Activated naive CD4-positive, alpha-beta T cell treated with anti-CD3 and anti-CD28 coated beads, Interleukin-2, amount 10 ng/mL, durations not matched to agents 7 days and 5 days (primary cell): ENCODE measurements around the gene COL6A1.

Experiments used
- CTCF ChIA-PET: fragments of 350-600 bp; sonication (Branson Sonifier 250); formaldehyde crosslinking; loops from one replicate; lab custom pipeline; 2021; ENCODE audit warnings: antibody characterized with exemption; lab: Charles Lee
- DNase-seq: peaks from one replicate; pipeline ENCODE4 v3.0.0-alpha.2; 2020
- H3K27ac Mint-ChIP-seq: one replicate; pipeline ENCODE4 v1.8.0; 2021; ENCODE audit warnings: mild to moderate bottlenecking, moderate library complexity, mixed read lengths
- H3K27me3 Mint-ChIP-seq: one replicate; pipeline ENCODE4 v1.8.0; 2021; ENCODE audit warnings: mild to moderate bottlenecking, mixed read lengths
- H3K36me3 Mint-ChIP-seq: one replicate; pipeline ENCODE4 v1.8.0; 2021; ENCODE audit warnings: mixed read lengths
- H3K4me1 Mint-ChIP-seq: one replicate; pipeline ENCODE4 v1.8.0; 2021; ENCODE audit warnings: mixed read lengths
- H3K4me3 Mint-ChIP-seq: one replicate; pipeline ENCODE4 v1.8.0; 2021; ENCODE audit warnings: mild to moderate bottlenecking, moderate library complexity, mixed read lengths
- H3K9me3 Mint-ChIP-seq: one replicate; pipeline ENCODE4 v1.8.0; 2021; ENCODE audit warnings: mixed read lengths

COL6A1 gene

GRCh38 chr21:45979141-45979631 lies 2.4 kb upstream of the COL6A1 start:
- Mint-ChIP-seq H3K27me3 (peaks cover 64% of the 10 kb centered on the region), H3K9me3 (no peaks in the 10 kb centered on the region), H3K27ac (no peak overlapping the region), H3K36me3 (no peaks in the 10 kb centered on the region), H3K4me1 (peaks cover 12% of the 10 kb centered on the region), H3K4me3 (no peak overlapping the region)
- CTCF ChIA-PET: no interaction called here
- no peak for DNase-seq

- peaks cover 12% of the 10 kb centered on the region for H3K4me1 Mint-ChIP-seq
- peaks cover 64% of the 10 kb centered on the region for H3K27me3 Mint-ChIP-seq
- no peak for DNase-seq
- no peak overlapping the region for H3K4me3 Mint-ChIP-seq
- H3K36me3 Mint-ChIP-seq: no peaks in the 10 kb centered on the region
- CTCF ChIA-PET: interaction anchor here (0.8 kb wide), 1 partner anchor 21 kb away, joined by 3 read pairs; no protein-coding TSS in a partner anchor
- no peaks in the 10 kb centered on the region for H3K9me3 Mint-ChIP-seq
- H3K27ac Mint-ChIP-seq: no peak overlapping the region
Observed at GRCh38 chr21:45979651-45980050, 1.9 kb upstream of the COL6A1 start.

DNA sequence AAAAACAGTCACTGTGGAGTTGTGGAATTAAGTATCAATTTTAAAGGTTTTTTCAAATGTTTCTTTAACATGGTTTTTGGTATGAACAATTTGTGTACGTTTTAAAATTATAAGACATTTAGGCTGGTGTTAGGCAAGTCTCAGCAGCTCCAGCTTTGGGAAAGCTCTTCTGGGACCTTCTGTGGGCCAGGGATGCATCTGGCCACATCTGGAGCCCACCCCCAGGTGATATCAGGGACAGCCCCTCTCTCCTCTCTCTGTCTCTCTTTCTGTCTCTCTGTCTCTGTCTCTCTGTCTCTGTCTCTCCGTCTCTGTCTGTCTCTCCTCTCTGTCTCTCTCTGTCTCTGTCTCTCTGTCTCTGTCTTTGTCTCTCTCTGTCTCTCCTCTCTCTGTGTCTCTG lies 1.3 kb upstream of the COL6A1 start:
- Mint-ChIP-seq H3K4me3 (no peak overlapping the region), H3K36me3 (no peaks in the 10 kb centered on the region), H3K9me3 (no peaks in the 10 kb centered on the region), H3K27ac (no peak overlapping the region), H3K27me3 (peaks cover 64% of the 10 kb centered on the region), H3K4me1 (peaks cover 12% of the 10 kb centered on the region)
- DNase-seq: no peak
- CTCF ChIA-PET: interaction anchor here (0.8 kb wide), 1 partner anchor 21 kb away, joined by 3 read pairs; no protein-coding TSS in a partner anchor

DNA sequence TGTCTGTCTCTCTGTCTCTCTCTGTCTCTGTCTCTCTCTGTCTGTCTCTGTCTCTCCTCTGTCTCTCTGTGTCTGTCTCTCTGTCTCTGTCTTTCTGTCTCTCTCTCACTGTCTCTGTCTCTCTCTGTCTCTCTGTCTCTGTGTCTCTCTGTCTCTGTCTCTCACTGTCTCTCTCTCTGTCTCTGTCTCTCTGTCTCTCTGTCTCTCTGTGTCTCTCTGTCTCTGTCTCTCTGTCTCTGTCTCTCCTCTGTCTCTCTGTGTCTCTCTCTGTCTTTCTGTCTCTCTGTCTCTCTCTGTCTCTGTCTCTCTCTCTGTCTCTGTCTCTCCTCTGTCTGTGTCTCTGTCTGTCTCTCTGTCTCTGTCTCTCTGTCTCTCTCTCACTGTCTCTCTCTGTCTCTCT lies 873 bp upstream of the COL6A1 start:
- peaks cover 8% of the 10 kb centered on the region for H3K4me1 Mint-ChIP-seq
- H3K36me3 Mint-ChIP-seq: no peaks in the 10 kb centered on the region
- H3K4me3 Mint-ChIP-seq: no peak overlapping the region

GRCh38 chr21:45982092-45982757 lies 655 bp downstream of the COL6A1 start:
- Mint-ChIP-seq H3K36me3 (no peaks in the 10 kb centered on the region), H3K27ac (no peak overlapping the region), H3K9me3 (no peaks in the 10 kb centered on the region), H3K4me3 (no peak overlapping the region), H3K27me3 (peaks cover 46% of the 10 kb centered on the region), H3K4me1 (peaks cover 8% of the 10 kb centered on the region)
- peak; percentile 19 for DNase-seq
- CTCF ChIA-PET: interaction anchor here (0.9 kb wide), 1 partner anchor 9 kb away, joined by 4 read pairs; no protein-coding TSS in a partner anchor

More for the DNA sequence above, 873 bp upstream of the COL6A1 start:
- CTCF ChIA-PET: no interaction called here
- Mint-ChIP-seq H3K9me3 (no peaks in the 10 kb centered on the region), H3K27me3 (peaks cover 61% of the 10 kb centered on the region), H3K27ac (no peak overlapping the region)
- no peak for DNase-seq

DNA sequence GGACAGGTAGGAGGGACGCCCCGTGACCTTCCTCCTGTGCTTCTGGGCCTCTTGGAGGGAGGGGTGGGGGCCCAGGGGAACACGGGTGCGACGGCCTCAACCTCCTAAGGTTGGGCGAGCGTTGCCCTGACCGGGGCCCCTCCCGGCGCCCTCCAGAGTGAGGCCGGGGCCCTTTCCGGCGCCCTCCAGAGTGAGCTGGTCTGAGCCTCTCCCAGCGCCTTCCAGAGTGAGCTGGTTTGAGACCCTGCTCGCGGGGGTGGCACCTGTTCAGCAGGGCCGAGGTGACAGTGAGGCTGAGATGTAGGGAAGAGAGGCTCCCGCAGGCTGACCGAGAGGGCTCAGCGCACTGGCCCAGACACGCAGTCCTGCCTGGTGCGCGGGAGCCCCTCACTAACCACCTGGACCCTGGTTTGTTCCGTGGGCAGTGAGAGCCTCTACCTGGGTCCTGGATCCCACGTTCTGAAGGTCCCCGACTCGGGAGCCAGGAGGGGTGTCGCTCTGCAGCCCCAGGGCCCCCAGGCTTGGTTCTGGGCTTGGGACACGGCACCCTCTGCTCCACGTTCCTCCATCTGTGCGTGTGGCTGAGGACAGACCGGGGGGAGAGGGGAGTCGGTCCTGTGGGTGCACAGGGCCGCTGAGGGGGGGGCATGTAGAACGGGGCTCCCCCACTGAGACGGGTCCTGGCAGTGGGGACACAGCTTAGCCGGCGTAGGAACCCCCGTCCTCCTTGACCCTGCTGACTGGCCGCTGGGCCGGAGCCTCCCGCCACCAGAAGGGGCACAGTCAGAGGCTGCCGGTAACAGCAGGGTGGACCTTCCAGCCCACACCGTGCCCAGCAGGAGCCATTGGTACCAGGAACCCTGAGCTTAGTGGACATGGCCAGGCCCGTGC lies 1.4 kb downstream of the COL6A1 start:
- CTCF ChIA-PET: interaction anchor here (0.9 kb wide), 1 partner anchor 9 kb away, joined by 4 read pairs; no protein-coding TSS in a partner anchor
- H3K9me3 Mint-ChIP-seq: no peaks in the 10 kb centered on the region
- no peak overlapping the region for H3K4me3 Mint-ChIP-seq
- no peak overlapping the region for H3K27ac Mint-ChIP-seq
- H3K4me1 Mint-ChIP-seq: peaks cover 8% of the 10 kb centered on the region
- H3K36me3 Mint-ChIP-seq: no peaks in the 10 kb centered on the region
- DNase-seq: peak; percentile 20
- peaks cover 42% of the 10 kb centered on the region for H3K27me3 Mint-ChIP-seq

DNA sequence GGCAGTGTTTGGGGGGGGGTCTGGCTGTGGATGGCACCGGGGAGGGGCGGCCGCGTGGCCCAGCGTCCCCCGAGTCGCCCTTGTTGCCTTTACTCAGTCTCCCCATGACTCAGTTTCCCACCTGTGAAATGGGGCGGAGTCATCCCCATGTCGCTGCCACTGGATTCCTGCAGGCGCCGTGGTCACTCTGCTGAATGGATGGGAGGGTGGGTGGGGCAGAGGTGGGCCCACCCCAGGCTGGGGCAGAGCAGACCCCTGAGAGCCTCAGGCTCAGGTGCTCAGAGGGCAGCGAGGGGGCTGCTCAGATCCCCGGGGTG lies 2.0 kb downstream of the COL6A1 start:
- H3K9me3 Mint-ChIP-seq: no peaks in the 10 kb centered on the region
- H3K4me1 Mint-ChIP-seq: peaks cover 4% of the 10 kb centered on the region
- no peaks in the 10 kb centered on the region for H3K36me3 Mint-ChIP-seq
- CTCF ChIA-PET: no interaction called here
- H3K4me3 Mint-ChIP-seq: no peak overlapping the region
- H3K27me3 Mint-ChIP-seq: peaks cover 36% of the 10 kb centered on the region
- DNase-seq: peak; percentile 18
- H3K27ac Mint-ChIP-seq: no peak overlapping the region

DNA sequence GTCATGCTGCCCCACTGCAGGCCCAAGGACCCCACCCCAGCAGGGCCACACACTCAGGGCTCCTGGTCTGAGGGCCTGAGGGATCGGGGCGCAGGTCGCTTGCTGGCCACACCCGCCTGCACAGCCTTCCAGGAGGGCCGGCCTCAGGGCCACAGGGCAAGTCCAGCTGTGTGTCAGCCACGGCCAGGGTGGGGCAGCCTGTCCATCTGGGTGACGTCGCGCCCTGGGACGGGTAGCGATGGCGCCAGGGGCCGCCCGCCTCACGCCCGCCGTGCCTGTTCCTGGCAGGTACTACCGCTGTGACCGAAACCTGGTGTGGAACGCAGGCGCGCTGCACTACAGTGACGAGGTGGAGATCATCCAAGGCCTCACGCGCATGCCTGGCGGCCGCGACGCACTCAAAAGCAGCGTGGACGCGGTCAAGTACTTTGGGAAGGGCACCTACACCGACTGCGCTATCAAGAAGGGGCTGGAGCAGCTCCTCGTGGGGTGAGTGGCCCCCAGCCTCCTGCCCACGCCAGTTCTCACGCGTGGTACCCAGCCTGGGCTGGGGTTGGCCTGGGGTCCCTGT lies 2.5 kb downstream of the COL6A1 start:
- Mint-ChIP-seq H3K36me3 (no peaks in the 10 kb centered on the region), H3K4me3 (no peak overlapping the region), H3K4me1 (peaks cover 4% of the 10 kb centered on the region), H3K27me3 (peaks cover 32% of the 10 kb centered on the region), H3K9me3 (no peaks in the 10 kb centered on the region), H3K27ac (no peak overlapping the region)
- CTCF ChIA-PET: no interaction called here
- peak; percentile 20 for DNase-seq

- Mint-ChIP-seq H3K27me3 (peaks cover 31% of the 10 kb centered on the region), H3K9me3 (no peaks in the 10 kb centered on the region), H3K4me3 (no peak overlapping the region), H3K27ac (no peak overlapping the region), H3K4me1 (peaks cover 2% of the 10 kb centered on the region), H3K36me3 (no peaks in the 10 kb centered on the region)
- CTCF ChIA-PET: no interaction called here
- DNase-seq: no peak
Observed at GRCh38 chr21:45984584-45985095, 3.1 kb downstream of the COL6A1 start.

DNA sequence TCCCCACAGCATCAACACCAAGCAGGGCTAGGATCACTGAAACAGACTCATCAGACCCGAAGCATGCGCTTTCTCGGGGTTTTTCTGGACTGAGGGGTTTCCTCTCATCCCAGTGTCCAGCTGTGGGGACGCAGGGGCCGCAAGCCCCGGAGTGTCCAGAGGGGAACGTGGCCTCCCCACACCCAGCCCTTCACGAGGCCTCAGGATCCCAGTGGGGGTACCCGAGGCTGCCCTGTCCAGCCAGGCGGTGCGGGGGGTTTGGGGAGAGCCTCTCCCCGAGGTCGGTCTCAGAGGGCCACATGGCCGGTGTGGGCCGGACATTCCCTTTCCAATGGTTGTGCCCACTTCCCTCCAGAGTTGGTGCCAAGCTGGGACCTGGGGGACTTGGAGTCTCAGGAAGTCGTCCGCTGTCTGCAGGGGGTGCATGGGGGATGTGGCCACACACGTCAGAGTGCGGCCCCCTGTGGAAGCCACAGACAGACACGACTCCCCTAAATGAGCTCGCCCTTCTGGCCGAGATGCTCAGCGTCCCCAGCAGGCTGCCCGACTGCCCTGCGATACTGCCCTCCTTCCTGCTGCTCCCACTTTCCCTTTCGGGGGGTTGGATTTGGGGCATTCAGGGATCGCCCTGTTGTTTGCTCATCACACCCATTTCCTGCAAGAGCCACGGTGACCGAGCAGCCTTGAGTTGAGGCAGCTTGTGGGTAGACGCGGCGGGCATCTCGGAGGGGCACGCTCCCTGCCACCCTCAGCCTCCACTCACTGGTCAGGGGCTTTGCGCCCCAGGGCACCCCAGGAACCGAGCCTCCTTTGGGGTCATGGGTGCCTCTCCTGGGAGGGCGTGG lies 4.1 kb downstream of the COL6A1 start:
- peaks cover 31% of the 10 kb centered on the region for H3K27me3 Mint-ChIP-seq
- H3K36me3 Mint-ChIP-seq: no peaks in the 10 kb centered on the region
- CTCF ChIA-PET: no interaction called here
- no peaks in the 10 kb centered on the region for H3K4me1 Mint-ChIP-seq
- no peak overlapping the region for H3K4me3 Mint-ChIP-seq
- no peak overlapping the region for H3K27ac Mint-ChIP-seq
- DNase-seq: peak; percentile 20
- H3K9me3 Mint-ChIP-seq: no peaks in the 10 kb centered on the region

- Mint-ChIP-seq H3K27me3 (peaks cover 31% of the 10 kb centered on the region), H3K4me1 (no peaks in the 10 kb centered on the region), H3K27ac (no peak overlapping the region), H3K36me3 (no peaks in the 10 kb centered on the region), H3K4me3 (no peak overlapping the region), H3K9me3 (no peaks in the 10 kb centered on the region)
- peak; percentile 5 for DNase-seq
- CTCF ChIA-PET: no interaction called here
Observed at GRCh38 chr21:45986316-45987051, 4.9 kb downstream of the COL6A1 start.

DNA sequence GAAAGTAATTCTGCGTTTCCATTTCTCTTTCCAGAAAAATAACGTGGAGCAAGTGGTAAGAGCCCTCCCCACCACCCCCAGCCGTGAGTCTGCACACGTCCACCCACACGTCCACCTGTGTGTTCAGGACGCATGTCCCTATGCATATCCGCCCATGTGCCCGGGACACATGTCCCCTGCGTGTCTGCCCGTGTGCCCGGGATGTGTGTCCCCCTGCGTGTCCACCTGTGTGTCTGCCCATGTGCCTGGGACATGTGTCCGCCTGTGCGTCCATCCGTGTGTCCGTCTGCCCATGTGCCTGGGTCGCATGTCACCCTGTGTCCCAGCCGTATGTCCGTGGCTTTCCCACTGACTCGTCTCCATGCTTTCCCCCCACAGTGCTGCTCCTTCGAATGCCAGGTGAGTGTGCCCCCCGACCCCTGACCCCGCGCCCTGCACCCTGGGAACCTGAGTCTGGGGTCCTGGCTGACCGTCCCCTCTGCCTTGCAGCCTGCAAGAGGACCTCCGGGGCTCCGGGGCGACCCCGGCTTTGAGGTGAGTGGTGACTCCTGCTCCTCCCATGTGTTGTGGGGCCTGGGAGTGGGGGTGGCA lies 5.6 kb downstream of the COL6A1 start:
- CTCF ChIA-PET: no interaction called here
- peak; percentile 19 for DNase-seq
- Mint-ChIP-seq H3K4me1 (no peaks in the 10 kb centered on the region), H3K36me3 (no peaks in the 10 kb centered on the region), H3K9me3 (no peaks in the 10 kb centered on the region), H3K27me3 (peaks cover 28% of the 10 kb centered on the region), H3K27ac (no peak overlapping the region), H3K4me3 (no peak overlapping the region)
